Sigmoid colon (tissue), 3 donors: ENCODE results near the gene DACT2.

ENCODE experiments used
- POLR2A ChIP-seq, 2 donors: fragments of 450-650 bp; IDR thresholded peaks; one replicate each; pipeline ENCODE4 v1.6.1; 2016; ENCODE audit warnings: antibody characterized with exemption in 2 of 2, mild to moderate bottlenecking in 2 of 2, moderate library complexity in 2 of 2
- TF ChIP-seq, protein P1 (sequence below), 4 experiments: fragments of 450-650 bp in 3 of 4; fragments of 200-600 bp in 1 of 4; IDR thresholded peaks; one replicate each; pipeline ENCODE4 v1.5.1; 2016 to 2019; ENCODE audit warnings: antibody characterized with exemption in 4 of 4, mild to moderate bottlenecking in 3 of 4, moderate library complexity in 2 of 4

DNA sequence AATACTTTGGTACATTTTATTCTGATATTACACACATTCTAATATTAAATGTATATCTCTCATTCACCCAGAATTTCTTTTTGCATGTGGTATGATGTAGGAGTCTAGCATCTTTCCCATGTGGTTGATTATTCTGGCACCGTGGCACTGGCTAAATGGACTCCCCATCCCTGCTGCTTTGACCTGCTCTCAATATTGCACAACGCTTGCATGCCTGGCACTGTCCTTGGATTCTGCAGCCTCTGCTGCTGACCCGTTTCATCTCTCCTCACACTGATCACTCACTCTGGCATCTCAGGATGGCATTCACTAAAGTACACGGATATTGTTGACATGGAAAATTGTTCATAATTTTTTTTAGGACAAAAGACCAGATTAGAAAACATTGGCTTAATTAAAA lies 11.5 kb upstream of the DACT2 start:
- TF ChIP-seq, protein P1, sequence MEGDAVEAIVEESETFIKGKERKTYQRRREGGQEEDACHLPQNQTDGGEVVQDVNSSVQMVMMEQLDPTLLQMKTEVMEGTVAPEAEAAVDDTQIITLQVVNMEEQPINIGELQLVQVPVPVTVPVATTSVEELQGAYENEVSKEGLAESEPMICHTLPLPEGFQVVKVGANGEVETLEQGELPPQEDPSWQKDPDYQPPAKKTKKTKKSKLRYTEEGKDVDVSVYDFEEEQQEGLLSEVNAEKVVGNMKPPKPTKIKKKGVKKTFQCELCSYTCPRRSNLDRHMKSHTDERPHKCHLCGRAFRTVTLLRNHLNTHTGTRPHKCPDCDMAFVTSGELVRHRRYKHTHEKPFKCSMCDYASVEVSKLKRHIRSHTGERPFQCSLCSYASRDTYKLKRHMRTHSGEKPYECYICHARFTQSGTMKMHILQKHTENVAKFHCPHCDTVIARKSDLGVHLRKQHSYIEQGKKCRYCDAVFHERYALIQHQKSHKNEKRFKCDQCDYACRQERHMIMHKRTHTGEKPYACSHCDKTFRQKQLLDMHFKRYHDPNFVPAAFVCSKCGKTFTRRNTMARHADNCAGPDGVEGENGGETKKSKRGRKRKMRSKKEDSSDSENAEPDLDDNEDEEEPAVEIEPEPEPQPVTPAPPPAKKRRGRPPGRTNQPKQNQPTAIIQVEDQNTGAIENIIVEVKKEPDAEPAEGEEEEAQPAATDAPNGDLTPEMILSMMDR (IDR thresholded peaks at IDR 0.05): no peak
- TF ChIP-seq POLR2A (IDR thresholded peaks at IDR 0.05): no peak
